CD4-positive, alpha-beta memory T cell (primary cell): ENCODE measurements around the gene PRPH2. TPM values are rescaled to one million over a fixed set of nuclear protein-coding genes. Genes with fewer than 3 reads are reported as not detected.
A peak's percentile ranks its signal among the peaks of the same experiment; 100 is the strongest.

Experiments used
- CTCF ChIA-PET: fragments of 350-600 bp; sonication (Branson Sonifier 250); formaldehyde crosslinking; loops from one replicate; lab custom pipeline; 2021; ENCODE audit warnings: inconsistent platforms; ENCODE audit not compliant: partially characterized antibody; lab: Charles Lee
- POLR2A ChIA-PET: fragments of 350-600 bp; sonication (Branson Sonifier 250); formaldehyde crosslinking; loops from one replicate; lab custom pipeline; 2021; ENCODE audit not compliant: partially characterized antibody; lab: Charles Lee
- DNase-seq, 5 donors: peaks; one replicate each; pipeline versions ENCODE4 v3.0.0 to v3.0.0-alpha.2; 2020 to 2022; ENCODE audit warnings: mixed read lengths in 1 of 5
- H3K27ac ChIP-seq: one replicate; pipeline ENCODE4 v1.7.0; 2013; ENCODE audit warnings: low read depth, low read length
- H3K27me3 ChIP-seq: 2 replicates; pipeline ENCODE4 v1.7.0; 2013; ENCODE audit warnings: mild to moderate bottlenecking, low read length, moderate library complexity; ENCODE audit not compliant: insufficient read depth
- H3K36me3 ChIP-seq: 2 replicates; pipeline ENCODE4 v1.7.0; 2013; ENCODE audit warnings: mild to moderate bottlenecking, low read length, moderate library complexity; ENCODE audit not compliant: insufficient read depth
- H3K4me1 ChIP-seq: 2 replicates; pipeline ENCODE4 v1.7.0; 2013; ENCODE audit warnings: mild to moderate bottlenecking, low read length, moderate library complexity; ENCODE audit not compliant: insufficient read depth
- H3K4me3 ChIP-seq, 2 donors: one replicate each; pipeline ENCODE4 v1.7.0; 2013; ENCODE audit warnings: low read length in 2 of 2, mild to moderate bottlenecking in 1 of 2
- H3K9me3 ChIP-seq, 2 donors: one replicate each; pipeline ENCODE4 v1.7.0; 2013; ENCODE audit warnings: low read length in 2 of 2, control low read depth in 1 of 2; ENCODE audit not compliant: control insufficient read depth in 1 of 2
- H3K27ac Mint-ChIP-seq, 7 donors: one replicate each; pipeline ENCODE4 v1.8.0; 2020 to 2021; ENCODE audit warnings: mixed read lengths in 7 of 7, mild to moderate bottlenecking in 6 of 7, inconsistent platforms in 3 of 7, moderate library complexity in 3 of 7
- H3K27me3 Mint-ChIP-seq, 2 donors: one replicate each; pipeline ENCODE4 v1.8.0; 2020 to 2021; ENCODE audit warnings: mixed read lengths in 2 of 2
- H3K36me3 Mint-ChIP-seq, 2 donors: one replicate each; pipeline ENCODE4 v1.8.0; 2020 to 2021; ENCODE audit warnings: mixed read lengths in 2 of 2, inconsistent platforms in 1 of 2, mild to moderate bottlenecking in 1 of 2
- H3K4me1 Mint-ChIP-seq, 4 donors: one replicate each; pipeline ENCODE4 v1.8.0; 2020 to 2021; ENCODE audit warnings: mixed read lengths in 4 of 4, mild to moderate bottlenecking in 1 of 4
- H3K4me3 Mint-ChIP-seq, 8 donors: one replicate each; pipeline ENCODE4 v1.8.0; 2020 to 2021; ENCODE audit warnings: mixed read lengths in 8 of 8, mild to moderate bottlenecking in 7 of 8, moderate library complexity in 6 of 8, inconsistent platforms in 3 of 8
- H3K9me3 Mint-ChIP-seq, 8 donors: one replicate each; pipeline ENCODE4 v1.8.0; 2020 to 2021; ENCODE audit warnings: mixed read lengths in 8 of 8, mild to moderate bottlenecking in 5 of 8, inconsistent platforms in 3 of 8, moderate library complexity in 1 of 8
- intact Hi-C: fragments of 100-400 bp; cut with micrococcal nuclease; formaldehyde crosslinking; loops from one replicate; pipeline ENCODE4 v1.15.1; 2023
- polyA plus RNA-seq, 2 donors: library from polyadenylated mRNA; unstranded; fragments of 300-500 nt; fragmentation: Illumina TruSeq; gene quantifications; one replicate each; pipeline ENCODE4 v1.2.3, GENCODE V29; 2021
- total RNA-seq, 2 experiments: library from RNA; stranded (reverse); gene quantifications; one replicate each; pipeline ENCODE4 v1.2.3, GENCODE V29; 2021

The PRPH2 gene
- total and polyA plus RNA-seq, 4 experiments from 2014 or later, result 0.11 TPM; not detected in 3

- POLR2A ChIA-PET, result interaction anchor here (1.2 to 2.6 kb wide), 2 partner anchors 32 to 93 kb away, joined by 4 to 8 read pairs; no protein-coding TSS in a partner anchor
- Mint-ChIP-seq H3K36me3 (peaks cover 29 to 51% of the 10 kb centered on the region in 2 donors), H3K27ac (peak overlapping the region in 4 of 7 donors; percentile 44 to 87 (median 82)), H3K27me3 (no peaks in the 10 kb centered on the region), H3K9me3 (no peaks in the 10 kb centered on the region), H3K4me3 (no peak overlapping the region), H3K4me1 (peaks cover 15 to 25% (median 20%) of the 10 kb centered on the region in 4 donors)
- no peak for DNase-seq
- Histone ChIP-seq H3K4me3 (no peak overlapping the region), H3K27me3 (no peaks in the 10 kb centered on the region), H3K36me3 (peaks cover 15% of the 10 kb centered on the region), H3K27ac (no peak overlapping the region), H3K4me1 (peaks cover 12% of the 10 kb centered on the region), H3K9me3 (no peaks in the 10 kb centered on the region)
- intact Hi-C loops, result loop anchor here (5.0 kb wide), 1 partner anchor 33 kb away; no protein-coding TSS in a partner anchor
- CTCF ChIA-PET, result interaction anchor here (0.6 to 4.4 kb wide), 6 partner anchors 26 to 185 kb away, joined by 3 to 23 read pairs (median 4); partner anchors contain the start of gene RPL7L1
Observed at GRCh38 chr6:42694586-42694985, 27.8 kb downstream of the PRPH2 start.

- peak in 3 of 5 donors; percentile 11 to 27 (median 26) for DNase-seq
- Mint-ChIP-seq H3K27me3 (no peaks in the 10 kb centered on the region), H3K4me1 (peaks cover 15 to 25% (median 20%) of the 10 kb centered on the region in 4 donors), H3K9me3 (no peaks in the 10 kb centered on the region), H3K27ac (peak overlapping the region; percentile 28 to 89 (median 77)), H3K4me3 (peak overlapping the region in 3 of 8 donors; percentile 15 to 54 (median 21)), H3K36me3 (peaks cover 33 to 59% of the 10 kb centered on the region in 2 donors)
- H3K27me3 ChIP-seq, result no peaks in the 10 kb centered on the region
- H3K27ac ChIP-seq, result peak overlapping the region; percentile 22
- peaks cover 22% of the 10 kb centered on the region for H3K36me3 ChIP-seq
- POLR2A ChIA-PET, result interaction anchor here (1.3 to 2.6 kb wide), 5 partner anchors 11 to 90 kb away, joined by 3 to 12 read pairs (median 8); partner anchors contain the start of gene TBCC
- H3K4me3 ChIP-seq, result no peak overlapping the region
- no peaks in the 10 kb centered on the region for H3K9me3 ChIP-seq
- intact Hi-C loops, result loop anchor here (5.0 kb wide), 1 partner anchor 33 kb away; no protein-coding TSS in a partner anchor
- CTCF ChIA-PET, result interaction anchor here (0.7 to 4.4 kb wide), 6 partner anchors 27 to 186 kb away, joined by 3 to 23 read pairs (median 4); partner anchors contain the start of gene RPL7L1
- H3K4me1 ChIP-seq, result peaks cover 12% of the 10 kb centered on the region
Observed at GRCh38 chr6:42693725-42694323, 28.6 kb downstream of the PRPH2 start.

- ChIA-PET POLR2A (interaction anchor here (1.3 to 2.4 kb wide), 5 partner anchors 13 to 187 kb away, joined by 4 to 12 read pairs (median 5); partner anchors contain the start of genes RPL7L1 and TBCC), CTCF (interaction anchor here (0.8 to 4.4 kb wide), 5 partner anchors 9 to 34 kb away, joined by 3 to 23 read pairs (median 4); no protein-coding TSS in a partner anchor)
- H3K27ac ChIP-seq, result no peak overlapping the region
Observed at GRCh38 chr6:42692137-42692911, 30.1 kb downstream of the PRPH2 start.

GRCh38 chr6:42690872-42691271 is 31.5 kb downstream of the PRPH2 start:
- Histone ChIP-seq H3K4me1 (peaks cover 12% of the 10 kb centered on the region), H3K27me3 (no peaks in the 10 kb centered on the region), H3K4me3 (no peak overlapping the region), H3K9me3 (no peaks in the 10 kb centered on the region), H3K36me3 (peaks cover 34% of the 10 kb centered on the region), H3K27ac (no peak overlapping the region)
- no peak for DNase-seq
- POLR2A ChIA-PET, result interaction anchor here (1.9 kb wide), 1 partner anchor 92 kb away, joined by 6 read pairs; no protein-coding TSS in a partner anchor
- peak overlapping the region; percentile 16 to 89 (median 38) for H3K27ac Mint-ChIP-seq
- CTCF ChIA-PET, result interaction anchor here (2.0 kb wide), 1 partner anchor 35 kb away, joined by 7 read pairs; no protein-coding TSS in a partner anchor
- H3K4me3 Mint-ChIP-seq, result peak overlapping the region in 1 of 8 donors; percentile 23
- intact Hi-C loops, result loop anchor here (5.0 kb wide), 1 partner anchor 36 kb away; no protein-coding TSS in a partner anchor
- H3K27me3 Mint-ChIP-seq, result no peaks in the 10 kb centered on the region
- peaks cover 53 to 74% of the 10 kb centered on the region in 2 donors for H3K36me3 Mint-ChIP-seq
- no peaks in the 10 kb centered on the region for H3K9me3 Mint-ChIP-seq
- peaks cover 15 to 25% (median 20%) of the 10 kb centered on the region in 4 donors for H3K4me1 Mint-ChIP-seq

More at GRCh38 chr6:42692137-42692911, 30.1 kb downstream of the PRPH2 start:
- intact Hi-C loops, result loop anchor here (5.0 kb wide), 1 partner anchor 35 kb away; no protein-coding TSS in a partner anchor
- Mint-ChIP-seq H3K36me3 (peaks cover 48 to 71% of the 10 kb centered on the region in 2 donors), H3K27ac (peak overlapping the region in 5 of 7 donors; percentile 25 to 62 (median 29)), H3K9me3 (no peaks in the 10 kb centered on the region), H3K4me3 (no peak overlapping the region), H3K4me1 (peaks cover 15 to 25% (median 20%) of the 10 kb centered on the region in 4 donors), H3K27me3 (no peaks in the 10 kb centered on the region)
- Histone ChIP-seq H3K9me3 (no peaks in the 10 kb centered on the region), H3K27me3 (no peaks in the 10 kb centered on the region), H3K4me3 (no peak overlapping the region), H3K4me1 (peaks cover 12% of the 10 kb centered on the region), H3K36me3 (peaks cover 34% of the 10 kb centered on the region)
- no peak for DNase-seq

GRCh38 chr6:42690151-42690702 is 32.2 kb downstream of the PRPH2 start:
- CTCF ChIA-PET, result interaction anchor here (1.2 to 2.0 kb wide), 2 partner anchors 26 to 36 kb away, joined by 3 to 7 read pairs; no protein-coding TSS in a partner anchor
- DNase-seq, result no peak
- Mint-ChIP-seq H3K4me1 (peaks cover 15 to 25% (median 20%) of the 10 kb centered on the region in 4 donors), H3K27me3 (no peaks in the 10 kb centered on the region), H3K9me3 (no peaks in the 10 kb centered on the region), H3K36me3 (peaks cover 59 to 77% of the 10 kb centered on the region in 2 donors), H3K4me3 (peak overlapping the region in 1 of 8 donors; percentile 23), H3K27ac (peak overlapping the region in 6 of 7 donors; percentile 16 to 89 (median 68))
- Histone ChIP-seq H3K4me3 (no peak overlapping the region), H3K9me3 (no peaks in the 10 kb centered on the region), H3K4me1 (peaks cover 12% of the 10 kb centered on the region), H3K36me3 (peaks cover 37% of the 10 kb centered on the region), H3K27ac (no peak overlapping the region), H3K27me3 (no peaks in the 10 kb centered on the region)
- POLR2A ChIA-PET, result interaction anchor here (0.8 to 1.9 kb wide), 2 partner anchors 34 to 93 kb away, joined by 3 to 6 read pairs; no protein-coding TSS in a partner anchor
- intact Hi-C loops, result loop anchor here (5.0 kb wide), 1 partner anchor 37 kb away; no protein-coding TSS in a partner anchor

GRCh38 chr6:42689371-42689770 is 33.0 kb downstream of the PRPH2 start:
- Mint-ChIP-seq H3K27me3 (no peaks in the 10 kb centered on the region), H3K4me1 (peaks cover 13 to 21% (median 16%) of the 10 kb centered on the region in 4 donors), H3K4me3 (no peak overlapping the region), H3K36me3 (peaks cover 62 to 78% of the 10 kb centered on the region in 2 donors), H3K27ac (peak overlapping the region in 1 of 7 donors; percentile 82), H3K9me3 (no peaks in the 10 kb centered on the region)
- Histone ChIP-seq H3K27ac (no peak overlapping the region), H3K4me3 (no peak overlapping the region), H3K4me1 (peaks cover 12% of the 10 kb centered on the region), H3K36me3 (peaks cover 46% of the 10 kb centered on the region), H3K9me3 (no peaks in the 10 kb centered on the region), H3K27me3 (no peaks in the 10 kb centered on the region)
- POLR2A ChIA-PET, result interaction anchor here (1.9 to 2.6 kb wide), 2 partner anchors 57 to 94 kb away, joined by 6 to 9 read pairs; partner anchors contain the start of gene TBCC
- CTCF ChIA-PET, result interaction anchor here (0.7 to 2.0 kb wide), 3 partner anchors 25 to 37 kb away, joined by 3 to 7 read pairs (median 3); no protein-coding TSS in a partner anchor
- no peak for DNase-seq
- intact Hi-C loops, result no loop called here
